Tibial artery (tissue), 4 donors: Measurements from ENCODE around the gene FHAD1.

Source experiments
- DNase-seq, 2 donors: peaks; one replicate each; pipeline ENCODE4 v3.0.0-alpha.2; 2019
- H3K27ac ChIP-seq, 2 donors: fragments of 200-600 bp; sonication (generic) in 1 of 2; 1 replicate in 1 of 2; 2 replicates in 1 of 2; pipeline ENCODE4 v1.5.1; 2018 to 2019; ENCODE audit warnings: mild to moderate bottlenecking in 1 of 2
- H3K27me3 ChIP-seq, 2 donors: fragments of 200-600 bp; sonication (generic) in 1 of 2; one replicate each; pipeline versions ENCODE4 v1.5.1 to v1.6.0; 2016 to 2019
- H3K36me3 ChIP-seq, 3 donors: fragments of 200-600 bp; sonication (generic) in 2 of 3; one replicate each; pipeline ENCODE4 v1.5.1; 2016 to 2019; ENCODE audit warnings: mild to moderate bottlenecking in 2 of 3
- H3K4me1 ChIP-seq, 4 donors: fragments of 200-600 bp; sonication (generic) in 2 of 4; 1 replicate in 3 of 4; 2 replicates in 1 of 4; pipeline ENCODE4 v1.5.1; 2016 to 2019
- H3K4me3 ChIP-seq, 2 donors: fragments of 200-600 bp; sonication (generic) in 1 of 2; 1 replicate in 1 of 2; 2 replicates in 1 of 2; pipeline ENCODE4 v1.5.1; 2018 to 2019; ENCODE audit warnings: mild to moderate bottlenecking in 2 of 2
- H3K9me3 ChIP-seq, 3 donors: fragments of 200-600 bp; sonication (generic) in 1 of 3; one replicate each; pipeline ENCODE4 v1.5.1; 2016 to 2019
- intact Hi-C: fragments of 100-400 bp; cut with DNase I; formaldehyde crosslinking; loops from one replicate; pipeline ENCODE4 v1.15.0; 2023; ENCODE audit warnings: low total_unique reads
- TF ChIP-seq, protein P1 (sequence below), 2 experiments: fragments of 200-600 bp in 1 of 2; fragments of 450-650 bp in 1 of 2; IDR thresholded peaks; one replicate each; pipeline ENCODE4 v1.5.1; 2017 to 2019; ENCODE audit warnings: antibody characterized with exemption in 2 of 2, mild to moderate bottlenecking in 1 of 2, moderate library complexity in 1 of 2

Gene FHAD1

DNA sequence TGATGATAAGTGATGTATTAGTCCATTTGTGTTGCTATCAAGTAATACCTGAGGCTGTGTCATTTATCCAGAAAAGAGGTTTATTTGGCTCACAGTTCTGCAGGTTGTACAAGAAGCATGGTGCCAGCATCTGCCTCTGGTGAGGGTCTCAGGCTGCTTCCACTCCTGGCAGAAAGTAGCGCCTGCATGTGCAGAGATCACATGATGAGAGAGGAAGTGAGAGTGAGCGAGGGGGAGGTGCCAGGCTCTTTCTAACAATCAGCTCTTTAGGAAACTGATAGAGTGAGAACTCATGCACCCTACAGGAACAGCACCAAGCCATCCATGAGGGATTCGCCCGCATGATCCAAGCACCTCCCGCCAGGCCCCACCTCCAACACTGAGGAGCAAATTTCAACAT is 2.2 kb upstream of the FHAD1 start:
- peaks cover 5 to 26% (median 17%) of the 10 kb centered on the region in 4 donors for H3K4me1 ChIP-seq
- H3K9me3 ChIP-seq: no peaks in the 10 kb centered on the region
- no peak for DNase-seq
- H3K27ac ChIP-seq: no peak overlapping the region
- H3K27me3 ChIP-seq: peaks cover 0 to 6% of the 10 kb centered on the region in 2 donors
- no peaks in the 10 kb centered on the region for H3K36me3 ChIP-seq
- no peak overlapping the region for H3K4me3 ChIP-seq
- TF ChIP-seq, protein P1, sequence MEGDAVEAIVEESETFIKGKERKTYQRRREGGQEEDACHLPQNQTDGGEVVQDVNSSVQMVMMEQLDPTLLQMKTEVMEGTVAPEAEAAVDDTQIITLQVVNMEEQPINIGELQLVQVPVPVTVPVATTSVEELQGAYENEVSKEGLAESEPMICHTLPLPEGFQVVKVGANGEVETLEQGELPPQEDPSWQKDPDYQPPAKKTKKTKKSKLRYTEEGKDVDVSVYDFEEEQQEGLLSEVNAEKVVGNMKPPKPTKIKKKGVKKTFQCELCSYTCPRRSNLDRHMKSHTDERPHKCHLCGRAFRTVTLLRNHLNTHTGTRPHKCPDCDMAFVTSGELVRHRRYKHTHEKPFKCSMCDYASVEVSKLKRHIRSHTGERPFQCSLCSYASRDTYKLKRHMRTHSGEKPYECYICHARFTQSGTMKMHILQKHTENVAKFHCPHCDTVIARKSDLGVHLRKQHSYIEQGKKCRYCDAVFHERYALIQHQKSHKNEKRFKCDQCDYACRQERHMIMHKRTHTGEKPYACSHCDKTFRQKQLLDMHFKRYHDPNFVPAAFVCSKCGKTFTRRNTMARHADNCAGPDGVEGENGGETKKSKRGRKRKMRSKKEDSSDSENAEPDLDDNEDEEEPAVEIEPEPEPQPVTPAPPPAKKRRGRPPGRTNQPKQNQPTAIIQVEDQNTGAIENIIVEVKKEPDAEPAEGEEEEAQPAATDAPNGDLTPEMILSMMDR (IDR thresholded peaks at IDR 0.05): no peak
- intact Hi-C loops: no loop called here

DNA sequence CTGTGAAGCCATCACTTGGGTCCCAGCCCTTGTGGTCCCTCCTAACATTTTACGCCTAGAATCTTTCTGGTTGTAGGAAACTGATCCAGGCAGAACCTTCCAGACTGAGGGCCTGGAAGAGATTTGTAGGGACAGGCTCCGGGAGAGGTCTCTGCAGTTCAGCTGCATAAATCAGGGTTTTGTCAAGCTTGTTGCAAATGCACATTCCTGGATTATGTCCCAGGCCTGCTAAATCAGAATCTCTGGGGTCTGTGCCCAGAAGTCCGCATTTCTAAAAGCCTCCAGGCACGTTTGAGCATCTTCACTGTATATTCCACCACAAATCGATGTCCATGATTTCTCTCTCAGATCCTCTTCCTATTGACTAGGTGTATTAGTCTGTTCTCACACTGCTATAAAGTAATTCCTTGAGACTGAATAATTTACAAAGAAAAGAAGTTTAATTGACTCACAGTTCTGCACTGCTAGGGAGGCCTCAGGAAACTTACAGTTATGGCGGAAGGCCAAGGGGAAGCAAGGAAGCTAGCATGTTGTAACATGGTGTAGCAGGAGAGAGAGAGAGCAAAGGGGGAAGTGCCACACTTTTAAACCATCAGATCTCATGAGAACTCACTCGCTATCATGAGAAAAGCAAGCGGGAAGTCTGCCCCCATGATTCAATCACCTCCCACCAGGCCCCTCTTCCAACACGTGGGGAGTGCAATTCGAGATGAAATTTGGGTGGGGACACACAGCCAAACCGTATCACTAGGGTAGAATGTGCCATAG is 1.2 kb upstream of the FHAD1 start:
- TF ChIP-seq, protein P1 (IDR thresholded peaks at IDR 0.05): no peak
- no peak overlapping the region for H3K4me3 ChIP-seq
- peaks cover 5 to 26% (median 17%) of the 10 kb centered on the region in 4 donors for H3K4me1 ChIP-seq
- intact Hi-C loops: no loop called here
- H3K36me3 ChIP-seq: no peaks in the 10 kb centered on the region
- DNase-seq: no peak
- H3K27ac ChIP-seq: peak overlapping the region in 1 of 2 donors; percentile 30
- H3K9me3 ChIP-seq: no peaks in the 10 kb centered on the region
- peaks cover 0 to 6% of the 10 kb centered on the region in 2 donors for H3K27me3 ChIP-seq

DNA sequence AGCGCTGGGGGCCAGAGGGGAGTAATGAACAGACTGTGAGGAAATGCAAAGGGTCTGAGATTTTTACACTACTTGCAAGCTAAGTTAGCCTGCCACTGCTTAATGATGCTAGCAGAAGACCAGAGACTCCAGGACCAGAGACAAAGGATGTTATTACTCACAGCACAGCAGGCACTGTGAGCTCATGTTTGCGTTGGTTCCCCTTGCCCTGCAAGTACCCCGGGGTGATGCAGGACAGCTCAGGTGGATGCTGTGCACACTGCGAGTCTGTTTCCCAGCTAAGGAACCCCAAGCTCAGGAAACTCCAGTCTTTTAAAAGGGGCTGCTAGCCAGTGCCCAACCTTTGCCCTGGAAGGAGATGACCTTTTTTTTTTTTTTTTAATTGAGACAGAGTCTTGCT is 1.2 kb downstream of the FHAD1 start:
- Histone ChIP-seq H3K27ac (no peak overlapping the region), H3K36me3 (no peaks in the 10 kb centered on the region), H3K27me3 (peaks cover 0 to 6% of the 10 kb centered on the region in 2 donors), H3K9me3 (no peaks in the 10 kb centered on the region), H3K4me1 (peaks cover 5 to 26% (median 17%) of the 10 kb centered on the region in 4 donors), H3K4me3 (no peak overlapping the region)
- intact Hi-C loops: no loop called here
- TF ChIP-seq, protein P1 (IDR thresholded peaks at IDR 0.05): no peak
- no peak for DNase-seq

DNA sequence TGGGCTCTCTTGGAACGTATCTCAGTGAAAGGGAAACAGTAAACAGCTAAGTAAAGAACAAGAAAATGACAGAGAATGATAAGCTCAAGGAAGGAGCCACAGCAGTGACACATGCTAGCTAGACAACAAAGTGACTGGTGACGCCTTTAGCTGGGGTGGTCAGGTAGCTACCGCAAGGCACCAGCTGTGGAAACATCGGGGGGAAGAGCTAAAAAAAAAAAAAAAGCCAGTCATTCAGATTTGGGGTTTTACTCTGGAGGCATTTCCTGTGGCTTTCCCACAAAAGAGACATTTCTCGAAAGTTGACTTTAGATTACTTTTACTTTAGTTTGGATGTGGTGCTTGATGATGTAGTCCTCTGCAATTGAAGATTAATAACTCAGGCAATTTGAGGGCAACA is 2.1 kb downstream of the FHAD1 start:
- TF ChIP-seq, protein P1 (IDR thresholded peaks at IDR 0.05): no peak
- H3K9me3 ChIP-seq: no peaks in the 10 kb centered on the region
- no peak for DNase-seq
- peaks cover 5 to 26% (median 17%) of the 10 kb centered on the region in 4 donors for H3K4me1 ChIP-seq
- H3K36me3 ChIP-seq: no peaks in the 10 kb centered on the region
- intact Hi-C loops: no loop called here
- no peak overlapping the region for H3K4me3 ChIP-seq
- H3K27ac ChIP-seq: no peak overlapping the region
- H3K27me3 ChIP-seq: peaks cover 0 to 6% of the 10 kb centered on the region in 2 donors

DNA sequence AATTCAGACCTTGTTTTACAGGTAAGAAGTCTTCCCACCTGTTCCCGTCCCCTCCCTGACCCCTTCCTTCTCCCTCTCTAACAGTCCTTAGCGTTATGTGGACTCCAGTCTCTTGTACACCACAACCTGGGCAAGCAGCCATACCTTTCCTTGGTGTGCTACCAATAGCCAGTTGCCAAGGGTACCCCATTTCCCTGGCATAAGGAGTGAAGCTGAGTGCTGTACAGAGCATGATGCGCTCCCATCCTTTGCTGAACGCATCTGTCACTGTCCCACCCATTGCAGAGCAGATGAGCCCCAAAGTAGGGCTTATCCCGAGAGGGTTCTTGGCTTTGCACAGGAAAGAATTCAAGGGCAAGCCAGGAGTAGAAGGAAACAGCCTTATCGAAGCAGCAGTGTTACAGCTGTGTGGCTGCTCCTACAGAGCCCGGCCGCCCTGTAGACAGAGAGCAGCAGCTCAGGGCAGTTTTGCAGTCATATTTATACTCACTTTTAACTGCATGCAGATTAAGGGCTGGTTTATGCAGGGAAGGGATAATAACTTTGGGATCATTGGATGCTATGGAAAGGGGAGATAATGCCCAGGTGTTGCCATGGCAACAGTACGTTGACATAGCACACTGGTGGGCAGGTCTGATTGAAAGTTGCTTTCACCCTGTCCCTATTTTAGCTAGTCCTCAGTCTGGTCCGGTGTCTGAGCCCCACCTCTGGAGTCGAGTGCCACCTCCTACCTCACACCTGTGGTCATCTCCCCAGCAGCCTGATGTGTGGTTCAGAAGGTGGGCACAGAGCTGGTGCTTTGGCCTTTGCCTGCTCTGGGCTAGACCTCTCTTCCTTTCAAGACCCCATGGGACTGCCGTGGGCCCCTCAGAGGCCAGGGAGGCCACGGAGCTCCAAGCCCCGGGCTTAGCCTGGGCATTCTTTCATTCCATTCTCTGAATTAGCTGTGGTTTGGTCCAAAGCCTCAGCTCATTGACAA is 5.1 kb downstream of the FHAD1 start:
- H3K27me3 ChIP-seq: peaks cover 0 to 6% of the 10 kb centered on the region in 2 donors
- H3K36me3 ChIP-seq: no peaks in the 10 kb centered on the region
- intact Hi-C loops: no loop called here
- peaks cover 5 to 8% (median 6%) of the 10 kb centered on the region in 4 donors for H3K4me1 ChIP-seq
- TF ChIP-seq, protein P1 (IDR thresholded peaks at IDR 0.05): no peak
- H3K27ac ChIP-seq: no peak overlapping the region
- no peaks in the 10 kb centered on the region for H3K9me3 ChIP-seq
- no peak for DNase-seq
- H3K4me3 ChIP-seq: no peak overlapping the region
